UCSD-AML1 (cell line): ENCODE data around the gene C9orf40.

ENCODE experiments used
- DNase-seq: peaks from one replicate; lab custom pipeline; 2025; ENCODE audit not compliant: unreplicated experiment; lab: John Stamatoyannopoulos, UW

C9orf40 gene

GRCh38 chr9:74952201-74953151 lies at the start of gene C9orf40:
C9orf40 (minus strand) TSS chr9:74952912; CDS start chr9:74952611, 301 bp downstream.
- peak; percentile 91 for DNase-seq

GRCh38 chr9:75001719-75002421 lies 49.2 kb upstream of the C9orf40 start:
- no peak for DNase-seq

GRCh38 chr9:75000835-75001234 lies 48.1 kb upstream of the C9orf40 start:
- no peak for DNase-seq

GRCh38 chr9:74985041-74985440 lies 32.3 kb upstream of the C9orf40 start:
- no peak for DNase-seq

GRCh38 chr9:74983709-74984108 lies 31.0 kb upstream of the C9orf40 start:
- DNase-seq: no peak

GRCh38 chr9:74979844-74980243 lies 27.1 kb upstream of the C9orf40 start:
- no peak for DNase-seq

- no peak for DNase-seq
These were observed 24.6 kb upstream of the C9orf40 start for GRCh38 chr9:74977287-74977686.

GRCh38 chr9:74975538-74975937 lies 22.8 kb upstream of the C9orf40 start:
- no peak for DNase-seq

GRCh38 chr9:74974558-74974957 lies 21.8 kb upstream of the C9orf40 start:
- no peak for DNase-seq

- no peak for DNase-seq
These were observed 21.0 kb upstream of the C9orf40 start for GRCh38 chr9:74973714-74974113.

- no peak for DNase-seq
These were observed 10.3 kb upstream of the C9orf40 start for GRCh38 chr9:74963056-74963455.

GRCh38 chr9:74961496-74961895 lies 8.8 kb upstream of the C9orf40 start:
- DNase-seq: no peak

- no peak for DNase-seq
These were observed 7.8 kb upstream of the C9orf40 start for GRCh38 chr9:74960561-74960960.

- no peak for DNase-seq
These were observed 5.9 kb upstream of the C9orf40 start for GRCh38 chr9:74958587-74958986.

- no peak for DNase-seq
These were observed 581 bp upstream of the C9orf40 start for GRCh38 chr9:74953235-74953751.

GRCh38 chr9:74951725-74952151 lies 974 bp downstream of the C9orf40 start:
- DNase-seq: peak; percentile 67

- DNase-seq: no peak
These were observed 1.5 kb downstream of the C9orf40 start for GRCh38 chr9:74951107-74951720.

GRCh38 chr9:74949859-74950855 lies 2.6 kb downstream of the C9orf40 start:
- DNase-seq: no peak

GRCh38 chr9:74948937-74949336 lies 3.8 kb downstream of the C9orf40 start:
- DNase-seq: no peak

GRCh38 chr9:74946686-74947085 lies 6.0 kb downstream of the C9orf40 start:
- no peak for DNase-seq
